ENCODE results near the gene N4BP2L2. TPM values are rescaled to one million over a fixed set of nuclear protein-coding genes. Genes with fewer than 3 reads are reported as not detected.

N4BP2L2 gene
- total and polyA plus RNA-seq, 4 donors, result 14.9 to 116 (median 76.7) TPM

DNA sequence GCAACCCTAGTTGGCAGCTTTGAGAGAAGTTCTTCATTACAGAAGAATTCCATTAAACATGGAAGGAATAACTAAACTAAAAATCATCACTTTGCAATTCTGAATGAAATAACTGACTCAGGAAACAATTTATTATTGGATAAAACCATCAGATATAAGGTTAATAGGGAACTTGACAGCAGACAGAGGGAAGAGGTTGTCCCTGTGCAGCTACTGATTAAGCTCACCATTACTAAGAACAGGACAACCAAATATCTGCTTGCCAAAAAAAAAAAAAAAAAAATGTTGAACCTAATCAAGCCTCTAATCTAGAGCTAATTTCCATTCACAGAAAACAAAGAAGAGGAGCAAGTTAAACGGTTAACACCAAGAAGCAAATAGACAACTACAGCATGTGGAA is 12.8 kb downstream of the N4BP2L2 start:
- Histone ChIP-seq H3K4me1 (ENCODE audit: control insufficient read depth in 4 of 4, insufficient read depth in 4 of 4, low read length in 3 of 4) (peaks cover 3 to 10% (median 5%) of the 10 kb centered on the region in 4 donors), H3K27ac (ENCODE audit: low read depth in 1 of 2, low read length in 2 of 2) (no peak overlapping the region), H3K9me3 (ENCODE audit: control insufficient read depth in 4 of 4, low read length in 3 of 4) (no peaks in the 10 kb centered on the region), H3K27me3 (ENCODE audit: control insufficient read depth in 4 of 4, insufficient read depth in 4 of 4, low read length in 3 of 4) (no peaks in the 10 kb centered on the region), H3K36me3 (ENCODE audit: control insufficient read depth in 4 of 4, insufficient read depth in 3 of 4, low read depth in 1 of 4, low read length in 3 of 4) (peaks cover 0 to 25% (median 8%) of the 10 kb centered on the region in 4 donors), H3K9ac (ENCODE audit: low read depth in 1 of 2, low read length in 2 of 2) (no peak overlapping the region), H3K4me3 (ENCODE audit: low read depth in 1 of 3, low read length in 3 of 3) (no peak overlapping the region)
- no peak for DNase-seq (ENCODE audit: low spot score)
- TF ChIP-seq HNF4A (conservative IDR thresholded peaks at IDR 0.05) (no peak), YY1 (IDR thresholded peaks at IDR 0.05) (no peak), FOXA1 (IDR thresholded peaks at IDR 0.05) (no peak), RXRA (IDR thresholded peaks at IDR 0.05) (no peak), EGR1 (IDR thresholded peaks at IDR 0.05; ENCODE audit: low read depth in 2 of 2) (no peak), GABPA (IDR thresholded peaks at IDR 0.05 in 1 of 2, conservative IDR thresholded peaks at IDR 0.05 in 1 of 2) (no peak), JUND (IDR thresholded peaks at IDR 0.05) (no peak), FOXA2 (IDR thresholded peaks at IDR 0.05) (no peak), SP1 (IDR thresholded peaks at IDR 0.05) (no peak), HNF4G (IDR thresholded peaks at IDR 0.05) (no peak), RAD21 (IDR thresholded peaks at IDR 0.05) (no peak)
- TF ChIP-seq, protein P1, sequence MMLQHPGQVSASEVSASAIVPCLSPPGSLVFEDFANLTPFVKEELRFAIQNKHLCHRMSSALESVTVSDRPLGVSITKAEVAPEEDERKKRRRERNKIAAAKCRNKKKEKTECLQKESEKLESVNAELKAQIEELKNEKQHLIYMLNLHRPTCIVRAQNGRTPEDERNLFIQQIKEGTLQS (IDR thresholded peaks at IDR 0.05), result no peak
- TF ChIP-seq, protein P2, sequence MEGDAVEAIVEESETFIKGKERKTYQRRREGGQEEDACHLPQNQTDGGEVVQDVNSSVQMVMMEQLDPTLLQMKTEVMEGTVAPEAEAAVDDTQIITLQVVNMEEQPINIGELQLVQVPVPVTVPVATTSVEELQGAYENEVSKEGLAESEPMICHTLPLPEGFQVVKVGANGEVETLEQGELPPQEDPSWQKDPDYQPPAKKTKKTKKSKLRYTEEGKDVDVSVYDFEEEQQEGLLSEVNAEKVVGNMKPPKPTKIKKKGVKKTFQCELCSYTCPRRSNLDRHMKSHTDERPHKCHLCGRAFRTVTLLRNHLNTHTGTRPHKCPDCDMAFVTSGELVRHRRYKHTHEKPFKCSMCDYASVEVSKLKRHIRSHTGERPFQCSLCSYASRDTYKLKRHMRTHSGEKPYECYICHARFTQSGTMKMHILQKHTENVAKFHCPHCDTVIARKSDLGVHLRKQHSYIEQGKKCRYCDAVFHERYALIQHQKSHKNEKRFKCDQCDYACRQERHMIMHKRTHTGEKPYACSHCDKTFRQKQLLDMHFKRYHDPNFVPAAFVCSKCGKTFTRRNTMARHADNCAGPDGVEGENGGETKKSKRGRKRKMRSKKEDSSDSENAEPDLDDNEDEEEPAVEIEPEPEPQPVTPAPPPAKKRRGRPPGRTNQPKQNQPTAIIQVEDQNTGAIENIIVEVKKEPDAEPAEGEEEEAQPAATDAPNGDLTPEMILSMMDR (IDR thresholded peaks at IDR 0.05; ENCODE audit: low read depth, low read length, missing input control), result no peak
- TF ChIP-seq, protein P3, sequence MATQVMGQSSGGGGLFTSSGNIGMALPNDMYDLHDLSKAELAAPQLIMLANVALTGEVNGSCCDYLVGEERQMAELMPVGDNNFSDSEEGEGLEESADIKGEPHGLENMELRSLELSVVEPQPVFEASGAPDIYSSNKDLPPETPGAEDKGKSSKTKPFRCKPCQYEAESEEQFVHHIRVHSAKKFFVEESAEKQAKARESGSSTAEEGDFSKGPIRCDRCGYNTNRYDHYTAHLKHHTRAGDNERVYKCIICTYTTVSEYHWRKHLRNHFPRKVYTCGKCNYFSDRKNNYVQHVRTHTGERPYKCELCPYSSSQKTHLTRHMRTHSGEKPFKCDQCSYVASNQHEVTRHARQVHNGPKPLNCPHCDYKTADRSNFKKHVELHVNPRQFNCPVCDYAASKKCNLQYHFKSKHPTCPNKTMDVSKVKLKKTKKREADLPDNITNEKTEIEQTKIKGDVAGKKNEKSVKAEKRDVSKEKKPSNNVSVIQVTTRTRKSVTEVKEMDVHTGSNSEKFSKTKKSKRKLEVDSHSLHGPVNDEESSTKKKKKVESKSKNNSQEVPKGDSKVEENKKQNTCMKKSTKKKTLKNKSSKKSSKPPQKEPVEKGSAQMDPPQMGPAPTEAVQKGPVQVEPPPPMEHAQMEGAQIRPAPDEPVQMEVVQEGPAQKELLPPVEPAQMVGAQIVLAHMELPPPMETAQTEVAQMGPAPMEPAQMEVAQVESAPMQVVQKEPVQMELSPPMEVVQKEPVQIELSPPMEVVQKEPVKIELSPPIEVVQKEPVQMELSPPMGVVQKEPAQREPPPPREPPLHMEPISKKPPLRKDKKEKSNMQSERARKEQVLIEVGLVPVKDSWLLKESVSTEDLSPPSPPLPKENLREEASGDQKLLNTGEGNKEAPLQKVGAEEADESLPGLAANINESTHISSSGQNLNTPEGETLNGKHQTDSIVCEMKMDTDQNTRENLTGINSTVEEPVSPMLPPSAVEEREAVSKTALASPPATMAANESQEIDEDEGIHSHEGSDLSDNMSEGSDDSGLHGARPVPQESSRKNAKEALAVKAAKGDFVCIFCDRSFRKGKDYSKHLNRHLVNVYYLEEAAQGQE (IDR thresholded peaks at IDR 0.05), result no peak
- TF ChIP-seq, protein P4, sequence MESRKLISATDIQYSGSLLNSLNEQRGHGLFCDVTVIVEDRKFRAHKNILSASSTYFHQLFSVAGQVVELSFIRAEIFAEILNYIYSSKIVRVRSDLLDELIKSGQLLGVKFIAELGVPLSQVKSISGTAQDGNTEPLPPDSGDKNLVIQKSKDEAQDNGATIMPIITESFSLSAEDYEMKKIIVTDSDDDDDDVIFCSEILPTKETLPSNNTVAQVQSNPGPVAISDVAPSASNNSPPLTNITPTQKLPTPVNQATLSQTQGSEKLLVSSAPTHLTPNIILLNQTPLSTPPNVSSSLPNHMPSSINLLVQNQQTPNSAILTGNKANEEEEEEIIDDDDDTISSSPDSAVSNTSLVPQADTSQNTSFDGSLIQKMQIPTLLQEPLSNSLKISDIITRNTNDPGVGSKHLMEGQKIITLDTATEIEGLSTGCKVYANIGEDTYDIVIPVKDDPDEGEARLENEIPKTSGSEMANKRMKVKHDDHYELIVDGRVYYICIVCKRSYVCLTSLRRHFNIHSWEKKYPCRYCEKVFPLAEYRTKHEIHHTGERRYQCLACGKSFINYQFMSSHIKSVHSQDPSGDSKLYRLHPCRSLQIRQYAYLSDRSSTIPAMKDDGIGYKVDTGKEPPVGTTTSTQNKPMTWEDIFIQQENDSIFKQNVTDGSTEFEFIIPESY (IDR thresholded peaks at IDR 0.05), result no peak
- 10% methylated on average over 1 of the region's 1 CpG for WGBS

DNA sequence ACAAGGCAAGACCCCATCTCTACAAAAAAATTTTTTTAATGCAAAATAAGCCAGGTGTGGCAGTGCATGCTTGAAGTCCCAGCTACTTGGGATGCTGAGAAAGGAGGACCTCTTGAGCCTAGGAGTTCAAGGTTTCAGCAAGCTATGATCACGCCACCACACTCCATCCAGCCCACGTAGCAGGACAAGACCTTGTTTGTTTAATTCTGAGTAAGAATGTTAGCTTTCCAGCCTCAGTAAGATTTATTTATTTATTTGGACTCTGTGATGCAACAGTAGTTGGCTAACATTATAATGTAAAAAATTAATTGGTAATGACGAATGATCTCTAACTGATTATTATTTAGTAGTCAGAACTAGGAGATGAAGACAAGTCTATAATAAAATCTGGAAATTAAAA is 23.3 kb downstream of the N4BP2L2 start:
- Histone ChIP-seq H3K36me3 (ENCODE audit: control insufficient read depth in 4 of 4, insufficient read depth in 3 of 4, low read depth in 1 of 4, low read length in 3 of 4) (peaks cover 2 to 22% (median 15%) of the 10 kb centered on the region in 4 donors), H3K4me1 (ENCODE audit: control insufficient read depth in 4 of 4, insufficient read depth in 4 of 4, low read length in 3 of 4) (peaks cover 0 to 3% (median 1%) of the 10 kb centered on the region in 4 donors), H3K9me3 (ENCODE audit: control insufficient read depth in 4 of 4, low read length in 3 of 4) (no peaks in the 10 kb centered on the region), H3K4me3 (ENCODE audit: low read depth in 1 of 3, low read length in 3 of 3) (no peak overlapping the region), H3K27me3 (ENCODE audit: control insufficient read depth in 4 of 4, insufficient read depth in 4 of 4, low read length in 3 of 4) (no peaks in the 10 kb centered on the region), H3K9ac (ENCODE audit: low read depth in 1 of 2, low read length in 2 of 2) (no peak overlapping the region), H3K27ac (ENCODE audit: low read depth in 1 of 2, low read length in 2 of 2) (peak overlapping the region in 1 of 2 donors; percentile 52)
- DNase-seq (ENCODE audit: low spot score), result no peak
- 42% methylated on average over 3 of the region's 3 CpGs for WGBS
- TF ChIP-seq, protein P4 (IDR thresholded peaks at IDR 0.05), result no peak
- TF ChIP-seq, protein P1 (IDR thresholded peaks at IDR 0.05), result peak; percentile 53
- TF ChIP-seq YY1 (IDR thresholded peaks at IDR 0.05) (peak; percentile 29), NR2F2 (IDR thresholded peaks at IDR 0.05) (no peak), GABPA (IDR thresholded peaks at IDR 0.05 in 1 of 2, conservative IDR thresholded peaks at IDR 0.05 in 1 of 2) (no peak), FOXA2 (IDR thresholded peaks at IDR 0.05) (peak; percentile 71), RAD21 (IDR thresholded peaks at IDR 0.05) (no peak), TAF1 (conservative IDR thresholded peaks at IDR 0.05) (no peak), HNF4G (IDR thresholded peaks at IDR 0.05) (no peak), EGR1 (IDR thresholded peaks at IDR 0.05; ENCODE audit: low read depth in 2 of 2) (no peak)
- TF ChIP-seq, protein P5, sequence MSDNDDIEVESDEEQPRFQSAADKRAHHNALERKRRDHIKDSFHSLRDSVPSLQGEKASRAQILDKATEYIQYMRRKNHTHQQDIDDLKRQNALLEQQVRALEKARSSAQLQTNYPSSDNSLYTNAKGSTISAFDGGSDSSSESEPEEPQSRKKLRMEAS (IDR thresholded peaks at IDR 0.05), result peak; percentile 45
- TF ChIP-seq, protein P2 (IDR thresholded peaks at IDR 0.05; ENCODE audit: low read depth, low read length, missing input control), result no peak

Measured in liver (tissue), 9 donors.